Ramos (cell line): ENCODE measurements around the gene PSD2.

Source experiments
- in situ Hi-C: fragments of 300-500 bp; cut with MboI; formaldehyde crosslinking; loops from one replicate; pipeline ENCODE4 v1.14.3; 2022; ENCODE audit warnings: low sequenced_read_pairs; ENCODE audit not compliant: unreplicated experiment

PSD2 gene

DNA sequence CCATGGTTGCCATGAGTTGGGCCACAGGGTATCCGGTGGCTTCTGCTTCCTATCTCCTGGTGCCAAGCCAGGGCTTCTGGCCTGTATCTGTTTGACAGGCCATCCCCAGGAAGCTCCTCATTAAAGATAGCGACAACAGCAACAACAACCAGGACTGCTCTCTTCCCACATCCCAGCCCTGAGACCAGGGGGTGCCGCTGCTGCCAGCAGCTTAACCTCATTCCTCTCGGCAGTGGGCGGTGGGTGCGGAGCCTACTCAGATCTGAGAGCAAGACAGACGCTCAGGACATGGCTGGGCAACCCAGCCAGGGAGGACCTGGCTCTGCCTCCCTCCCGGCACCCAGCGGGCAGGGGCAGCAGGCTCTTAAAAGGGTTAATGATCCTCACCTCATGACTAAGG, 98.3 kb downstream of the PSD2 start:
- in situ Hi-C loops = no loop called here
